Liver (tissue), 3 donors: ENCODE data around the gene MKNK1.

Experiments
- ATF3 ChIP-seq: IDR thresholded peaks from 2 replicates; pipeline ENCODE4 v1.6.1; 2016; ENCODE audit warnings: antibody characterized with exemption
- CTCF ChIP-seq: fragments of 150-350 bp; IDR thresholded peaks from 2 replicates; pipeline ENCODE4 v1.5.1; 2017; ENCODE audit warnings: improper control_type of control experiment, low read depth, low read length; ENCODE audit not compliant: missing input control
- EGR1 ChIP-seq, 2 donors: IDR thresholded peaks; 2 replicates each; pipeline ENCODE4 v1.6.1; 2016 to 2018; ENCODE audit warnings: antibody characterized with exemption in 2 of 2, low read depth in 2 of 2
- FOXA1 ChIP-seq: IDR thresholded peaks from 2 replicates; pipeline ENCODE4 v1.6.1; 2016; ENCODE audit warnings: antibody characterized with exemption
- GABPA ChIP-seq, 2 donors: IDR thresholded peaks in 1 of 2; conservative IDR thresholded peaks in 1 of 2; 2 replicates each; pipeline ENCODE4 v1.6.1; 2016; ENCODE audit warnings: antibody characterized with exemption in 2 of 2, mild to moderate bottlenecking in 1 of 2, moderate library complexity in 1 of 2
- HNF4G ChIP-seq: IDR thresholded peaks from 2 replicates; pipeline ENCODE4 v1.6.1; 2016; ENCODE audit warnings: antibody characterized with exemption
- JUND ChIP-seq, 2 donors: IDR thresholded peaks; 2 replicates each; pipeline ENCODE4 v1.6.1; 2016; ENCODE audit warnings: antibody characterized with exemption in 2 of 2
- MAX ChIP-seq: IDR thresholded peaks from 2 replicates; pipeline ENCODE4 v1.6.1; 2016; ENCODE audit warnings: antibody characterized with exemption
- RAD21 ChIP-seq, 2 donors: IDR thresholded peaks; 2 replicates each; pipeline ENCODE4 v1.6.1; 2016; ENCODE audit warnings: antibody characterized with exemption in 2 of 2, mild to moderate bottlenecking in 2 of 2
- REST ChIP-seq: IDR thresholded peaks from 2 replicates; pipeline ENCODE4 v1.6.1; 2016; ENCODE audit warnings: antibody characterized with exemption, mild to moderate bottlenecking
- SP1 ChIP-seq: IDR thresholded peaks from 2 replicates; pipeline ENCODE4 v1.6.1; 2018; ENCODE audit warnings: antibody characterized with exemption, mild to moderate bottlenecking
- TAF1 ChIP-seq: conservative IDR thresholded peaks from 2 replicates; pipeline ENCODE4 v1.6.1; 2016; ENCODE audit warnings: antibody characterized with exemption, mild to moderate bottlenecking
- YY1 ChIP-seq: IDR thresholded peaks from 2 replicates; pipeline ENCODE4 v1.6.1; 2016; ENCODE audit warnings: antibody characterized with exemption, mild to moderate bottlenecking
- ZBTB33 ChIP-seq: IDR thresholded peaks from 2 replicates; pipeline ENCODE4 v1.6.1; 2016; ENCODE audit warnings: antibody characterized with exemption
- donor health status: healthy.
- donor health status: healthy.

GRCh38 chr1:46544561-46545240 is 59.4 kb downstream of the MKNK1 start:
- no peak for TF ChIP-seq CTCF
- no peak for TF ChIP-seq YY1
- no peak for TF ChIP-seq MAX
- no peak for TF ChIP-seq EGR1 (IDR thresholded peaks at IDR 0.05; ENCODE audit: low read depth in 2 of 2)
- TF ChIP-seq RAD21 (IDR thresholded peaks at IDR 0.05), result no peak
- no peak for TF ChIP-seq GABPA (IDR thresholded peaks at IDR 0.05 in 1 of 2, conservative IDR thresholded peaks at IDR 0.05 in 1 of 2)
- no peak for TF ChIP-seq JUND (IDR thresholded peaks at IDR 0.05)
- no peak for TF ChIP-seq SP1
- no peak for TF ChIP-seq HNF4G
- TF ChIP-seq REST, result no peak
- no peak for TF ChIP-seq TAF1
- TF ChIP-seq FOXA1, result no peak
- TF ChIP-seq ATF3, result no peak
- TF ChIP-seq ZBTB33, result no peak
